Lung (tissue), 12 donors: Measurements from ENCODE around the gene CNTNAP5. TPM values are rescaled to one million over a fixed set of nuclear protein-coding genes. Genes with fewer than 3 reads are reported as not detected.

Source experiments
- ATAC-seq: fragments of 200-7000 bp; cut with Tn5 transposase; one replicate; pipeline ENCODE4 v1.9.1; 2020; ENCODE audit warnings: moderate number of reproducible peaks; ENCODE audit not compliant: insufficient read depth, low FRiP score
- DNase-seq, 3 donors: peaks; one replicate each; pipeline ENCODE4 v3.0.0-alpha.2; 2013 to 2017
- H3K27ac ChIP-seq, 2 donors: one replicate each; pipeline ENCODE4 v1.5.1; 2013; ENCODE audit warnings: mild to moderate bottlenecking in 2 of 2, moderate library complexity in 2 of 2, control low read depth in 1 of 2, inconsistent platforms in 1 of 2, low read depth in 1 of 2, low read length in 1 of 2
- H3K27me3 ChIP-seq, 3 donors: one replicate each; pipeline ENCODE4 v1.5.1; 2013; ENCODE audit warnings: low read length in 2 of 3; ENCODE audit not compliant: control insufficient read depth in 3 of 3, insufficient read depth in 3 of 3
- H3K36me3 ChIP-seq, 4 donors: one replicate each; pipeline ENCODE4 v1.5.1; 2013; ENCODE audit warnings: low read length in 4 of 4, mild to moderate bottlenecking in 1 of 4, moderate library complexity in 1 of 4; ENCODE audit not compliant: control insufficient read depth in 4 of 4, insufficient read depth in 4 of 4
- H3K4me1 ChIP-seq, 5 donors: one replicate each; pipeline ENCODE4 v1.5.1; 2013; ENCODE audit warnings: low read length in 5 of 5, mild to moderate bottlenecking in 2 of 5, moderate library complexity in 1 of 5; ENCODE audit not compliant: control insufficient read depth in 5 of 5, insufficient read depth in 5 of 5
- H3K4me3 ChIP-seq: one replicate; pipeline ENCODE4 v1.5.1; 2013; ENCODE audit warnings: mild to moderate bottlenecking, control low read depth, moderate library complexity
- H3K9ac ChIP-seq, 2 donors: one replicate each; pipeline ENCODE4 v1.5.1; 2013; ENCODE audit warnings: low read length in 2 of 2, control low read depth in 1 of 2; ENCODE audit not compliant: insufficient read depth in 1 of 2
- H3K9me3 ChIP-seq, 4 donors: one replicate each; pipeline ENCODE4 v1.5.1; 2013; ENCODE audit warnings: low read length in 3 of 4, mild to moderate bottlenecking in 1 of 4, moderate library complexity in 1 of 4; ENCODE audit not compliant: control insufficient read depth in 4 of 4, insufficient read depth in 3 of 4
- WGBS, 2 donors: extraction: QIAGEN DNeasy Blood & Tissue Kit; methylation state at CpG; one replicate each; pipeline ENCODE4 v1.1.7; 2013; 5-methylcytosine and 5-hydroxymethylcytosine counted together
- polyA plus RNA-seq, 2 donors: library from polyadenylated mRNA; stranded (reverse); fragments of 200-250 nt; gene quantifications; one replicate each; pipeline ENCODE4 v1.2.1, GENCODE V29; 2013
- total RNA-seq, 2 donors: library from RNA; depleted of rRNA in 1 of 2; stranded (reverse); fragments of >200 nt in 1 of 2; gene quantifications; one replicate each; pipeline ENCODE4 v1.2.1, GENCODE V29; 2014 to 2021
- TF ChIP-seq, protein P1 (sequence below): IDR thresholded peaks from 2 replicates; pipeline ENCODE4 v1.5.1; 2012; ENCODE audit warnings: mild to moderate bottlenecking; ENCODE audit errors: control extremely low read depth, extremely low read depth
- donor health status: control.
- donor health status: control.
- donor health status: Bipolar disorder and iron deficiency.
- donor health status: healthy.
- donor health status: DM: yes; HTN: yes; CAD: no.

Gene CNTNAP5
- total and polyA plus RNA-seq, 4 donors = 0.03 to 0.06 TPM; not detected in 2

DNA sequence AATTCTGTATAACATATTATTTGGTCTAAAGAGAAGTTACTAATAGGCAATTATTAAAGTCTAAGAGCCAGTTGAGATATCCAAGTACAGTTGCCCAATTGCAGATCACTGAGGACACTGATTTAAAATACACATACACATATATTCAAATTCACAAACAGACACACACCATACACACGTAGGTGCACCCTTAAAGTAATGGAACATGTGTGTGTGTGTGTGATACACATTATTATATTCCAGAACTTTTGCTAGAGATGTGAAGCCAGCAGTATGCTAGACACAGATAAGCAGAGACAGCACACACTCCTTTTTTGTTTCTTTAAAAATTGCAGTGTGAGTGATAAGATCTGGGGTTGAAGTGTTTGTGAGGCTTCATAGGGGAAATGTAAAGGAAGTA lies 292.5 kb downstream of the CNTNAP5 start:
- H3K9ac ChIP-seq = no peak overlapping the region
- DNase-seq = no peak
- H3K27me3 ChIP-seq = no peaks in the 10 kb centered on the region
- no peaks in the 10 kb centered on the region for H3K9me3 ChIP-seq
- TF ChIP-seq, protein P1, sequence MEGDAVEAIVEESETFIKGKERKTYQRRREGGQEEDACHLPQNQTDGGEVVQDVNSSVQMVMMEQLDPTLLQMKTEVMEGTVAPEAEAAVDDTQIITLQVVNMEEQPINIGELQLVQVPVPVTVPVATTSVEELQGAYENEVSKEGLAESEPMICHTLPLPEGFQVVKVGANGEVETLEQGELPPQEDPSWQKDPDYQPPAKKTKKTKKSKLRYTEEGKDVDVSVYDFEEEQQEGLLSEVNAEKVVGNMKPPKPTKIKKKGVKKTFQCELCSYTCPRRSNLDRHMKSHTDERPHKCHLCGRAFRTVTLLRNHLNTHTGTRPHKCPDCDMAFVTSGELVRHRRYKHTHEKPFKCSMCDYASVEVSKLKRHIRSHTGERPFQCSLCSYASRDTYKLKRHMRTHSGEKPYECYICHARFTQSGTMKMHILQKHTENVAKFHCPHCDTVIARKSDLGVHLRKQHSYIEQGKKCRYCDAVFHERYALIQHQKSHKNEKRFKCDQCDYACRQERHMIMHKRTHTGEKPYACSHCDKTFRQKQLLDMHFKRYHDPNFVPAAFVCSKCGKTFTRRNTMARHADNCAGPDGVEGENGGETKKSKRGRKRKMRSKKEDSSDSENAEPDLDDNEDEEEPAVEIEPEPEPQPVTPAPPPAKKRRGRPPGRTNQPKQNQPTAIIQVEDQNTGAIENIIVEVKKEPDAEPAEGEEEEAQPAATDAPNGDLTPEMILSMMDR = no peak
- no peaks in the 10 kb centered on the region for H3K4me1 ChIP-seq
- 62 to 83% methylated on average over 1 of the region's 1 CpG for WGBS, 2 donors
- no peak for ATAC-seq
- H3K4me3 ChIP-seq = no peak overlapping the region
- H3K36me3 ChIP-seq = no peaks in the 10 kb centered on the region
- no peak overlapping the region for H3K27ac ChIP-seq

DNA sequence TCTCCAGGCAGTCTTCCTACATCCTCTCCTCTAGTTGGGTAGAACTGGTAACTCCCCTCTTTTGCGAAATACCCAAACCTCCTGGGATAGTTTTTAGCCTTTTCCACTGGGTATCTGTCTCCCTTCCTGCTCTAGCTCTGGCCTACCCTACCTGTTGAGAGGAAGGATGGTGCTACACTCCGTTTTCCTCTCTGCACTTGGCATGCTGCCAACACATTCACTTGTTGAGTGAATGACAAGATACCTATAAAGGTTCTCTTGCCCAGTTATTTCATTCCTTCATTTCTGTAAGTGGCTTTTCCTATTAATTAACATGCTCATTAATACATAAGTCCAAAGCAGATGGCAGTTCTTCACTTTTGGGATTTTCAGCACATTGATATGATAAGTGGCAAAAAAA lies 293.8 kb downstream of the CNTNAP5 start:
- DNase-seq = no peak
- no peak for ATAC-seq
- Histone ChIP-seq H3K4me3 (no peak overlapping the region), H3K27ac (no peak overlapping the region), H3K9me3 (no peaks in the 10 kb centered on the region), H3K36me3 (no peaks in the 10 kb centered on the region), H3K4me1 (no peaks in the 10 kb centered on the region), H3K9ac (no peak overlapping the region), H3K27me3 (no peaks in the 10 kb centered on the region)
- 66 to 82% methylated on average over 2 of the region's 2 CpGs for WGBS, 2 donors
- TF ChIP-seq, protein P1 = no peak

DNA sequence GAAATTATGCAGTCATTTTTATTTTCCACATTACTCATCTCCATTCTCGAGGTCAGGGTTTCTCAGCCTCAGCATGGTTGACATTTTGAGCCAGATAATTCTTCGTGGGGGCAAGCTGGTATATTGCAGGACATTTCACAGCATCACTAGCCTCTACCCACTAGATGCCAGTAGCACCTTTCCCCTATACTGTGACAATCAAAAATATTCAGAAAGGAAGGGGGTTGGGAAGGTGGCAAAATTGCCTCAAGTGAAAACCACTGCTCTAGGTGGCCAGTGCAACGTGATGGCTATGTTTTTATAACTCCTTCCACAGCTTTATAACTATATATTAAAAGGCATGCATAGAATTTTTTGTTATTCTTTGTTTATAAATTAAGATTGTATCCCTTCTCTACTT lies 294.5 kb downstream of the CNTNAP5 start:
- no peak overlapping the region for H3K9ac ChIP-seq
- no peak overlapping the region for H3K27ac ChIP-seq
- no peaks in the 10 kb centered on the region for H3K4me1 ChIP-seq
- no peaks in the 10 kb centered on the region for H3K27me3 ChIP-seq
- DNase-seq = no peak
- no peaks in the 10 kb centered on the region for H3K9me3 ChIP-seq
- 65 to 71% methylated on average over 3 of the region's 3 CpGs for WGBS, 2 donors
- no peaks in the 10 kb centered on the region for H3K36me3 ChIP-seq
- ATAC-seq = no peak
- no peak overlapping the region for H3K4me3 ChIP-seq
- TF ChIP-seq, protein P1 = no peak

DNA sequence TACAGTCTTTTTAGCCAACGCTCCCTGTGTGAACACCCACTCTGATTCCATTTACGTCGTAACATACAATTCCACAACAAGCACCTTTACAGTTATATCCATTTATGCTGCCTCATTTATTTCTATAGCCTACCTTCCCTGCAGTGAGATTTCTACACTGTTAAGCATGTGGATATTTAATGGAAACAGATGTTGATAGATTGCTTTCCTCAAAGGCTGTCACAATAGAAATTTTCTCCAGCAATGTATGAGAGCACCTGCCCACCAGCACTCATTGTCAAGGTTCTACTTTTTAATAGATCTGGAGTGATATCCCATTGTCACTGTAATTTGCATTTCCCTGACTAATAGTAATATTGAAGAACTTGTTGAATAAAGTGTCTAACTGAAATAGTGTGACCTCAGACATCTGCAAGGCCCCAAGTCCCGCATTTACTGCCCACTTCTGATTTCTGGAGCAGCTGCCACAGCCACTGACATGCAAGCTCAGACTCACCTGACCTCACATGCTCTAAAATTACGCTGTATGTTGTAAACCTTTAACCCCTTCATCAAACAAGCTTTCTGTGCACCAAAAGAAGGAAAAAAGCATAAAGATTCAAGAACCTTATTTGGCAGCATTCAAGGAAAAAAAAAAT lies 295.1 kb downstream of the CNTNAP5 start:
- Histone ChIP-seq H3K27ac (no peak overlapping the region), H3K4me1 (no peaks in the 10 kb centered on the region), H3K4me3 (no peak overlapping the region), H3K9ac (no peak overlapping the region), H3K36me3 (no peaks in the 10 kb centered on the region), H3K9me3 (no peaks in the 10 kb centered on the region), H3K27me3 (no peaks in the 10 kb centered on the region)
- ATAC-seq (no peak), DNase-seq (no peak)
- 83 to 88% methylated on average over 5 of the region's 5 CpGs for WGBS, 2 donors
- TF ChIP-seq, protein P1 = no peak
